ENCODE data around the gene FURIN. TPM values are rescaled to one million over a fixed set of nuclear protein-coding genes. Genes with fewer than 3 reads are reported as not detected.

Gene FURIN
- polyA plus RNA-seq, 1 of the 3 experiments (the other 2 are of a cell fraction): 40.8 TPM

DNA sequence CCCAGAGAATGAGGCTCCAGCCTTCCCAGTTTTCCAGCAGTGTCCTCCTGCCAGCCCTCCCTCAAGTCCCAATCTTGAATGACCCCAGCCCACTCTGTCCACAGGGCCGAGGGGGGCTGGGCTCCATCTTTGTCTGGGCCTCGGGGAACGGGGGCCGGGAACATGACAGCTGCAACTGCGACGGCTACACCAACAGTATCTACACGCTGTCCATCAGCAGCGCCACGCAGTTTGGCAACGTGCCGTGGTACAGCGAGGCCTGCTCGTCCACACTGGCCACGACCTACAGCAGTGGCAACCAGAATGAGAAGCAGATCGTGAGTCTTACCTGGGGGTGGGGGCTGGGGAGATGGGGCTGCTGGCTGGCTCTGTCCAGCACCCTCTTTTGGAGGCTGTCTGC lies 10.3 kb downstream of the FURIN start:
- peaks cover 8% of the 10 kb centered on the region; the same call in 1 of the 2 replicates for H4K20me1 ChIP-seq (ENCODE audit: insufficient read depth)
- H3K9me3 ChIP-seq: no peaks in the 10 kb centered on the region
- DNase-seq: no peak
- no peaks in the 10 kb centered on the region for H3K9me2 ChIP-seq
- 100% methylated on average over 1 of the region's 15 CpGs for WGBS (ENCODE audit: low lambda C conversion rate)
- no peak overlapping the region for H2AFZ ChIP-seq (ENCODE audit: low read depth)
- H3K4me1 ChIP-seq (ENCODE audit: control insufficient read depth in 1 of 2, insufficient read depth in 2 of 2, low read depth in 1 of 2, low read length in 1 of 2): peaks cover 8 to 14% of the 10 kb centered on the region in 2 experiments; a peak in 2 of 4 replicates
- peaks cover 32% of the 10 kb centered on the region for H3K79me2 ChIP-seq (ENCODE audit: insufficient read depth)
- no peak overlapping the region for H3K27ac ChIP-seq (ENCODE audit: low read depth in 2 of 2, low read length in 1 of 2)
- POLR2A ChIA-PET: no interaction called here
- TF ChIP-seq RXRA (IDR thresholded peaks at IDR 0.05; ENCODE audit: borderline replicate concordance, low read depth) (no peak), YY1 (IDR thresholded peaks at IDR 0.05; ENCODE audit: low read depth) (no peak), SIN3A (IDR thresholded peaks at IDR 0.05; ENCODE audit: borderline replicate concordance, low read depth, low read length) (no peak), GABPA (IDR thresholded peaks at IDR 0.05; ENCODE audit: low read depth) (no peak)
- TF ChIP-seq, protein P1, sequence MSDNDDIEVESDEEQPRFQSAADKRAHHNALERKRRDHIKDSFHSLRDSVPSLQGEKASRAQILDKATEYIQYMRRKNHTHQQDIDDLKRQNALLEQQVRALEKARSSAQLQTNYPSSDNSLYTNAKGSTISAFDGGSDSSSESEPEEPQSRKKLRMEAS (IDR thresholded peaks at IDR 0.05; ENCODE audit: low read depth): no peak
- TF ChIP-seq, protein P2, sequence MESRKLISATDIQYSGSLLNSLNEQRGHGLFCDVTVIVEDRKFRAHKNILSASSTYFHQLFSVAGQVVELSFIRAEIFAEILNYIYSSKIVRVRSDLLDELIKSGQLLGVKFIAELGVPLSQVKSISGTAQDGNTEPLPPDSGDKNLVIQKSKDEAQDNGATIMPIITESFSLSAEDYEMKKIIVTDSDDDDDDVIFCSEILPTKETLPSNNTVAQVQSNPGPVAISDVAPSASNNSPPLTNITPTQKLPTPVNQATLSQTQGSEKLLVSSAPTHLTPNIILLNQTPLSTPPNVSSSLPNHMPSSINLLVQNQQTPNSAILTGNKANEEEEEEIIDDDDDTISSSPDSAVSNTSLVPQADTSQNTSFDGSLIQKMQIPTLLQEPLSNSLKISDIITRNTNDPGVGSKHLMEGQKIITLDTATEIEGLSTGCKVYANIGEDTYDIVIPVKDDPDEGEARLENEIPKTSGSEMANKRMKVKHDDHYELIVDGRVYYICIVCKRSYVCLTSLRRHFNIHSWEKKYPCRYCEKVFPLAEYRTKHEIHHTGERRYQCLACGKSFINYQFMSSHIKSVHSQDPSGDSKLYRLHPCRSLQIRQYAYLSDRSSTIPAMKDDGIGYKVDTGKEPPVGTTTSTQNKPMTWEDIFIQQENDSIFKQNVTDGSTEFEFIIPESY (IDR thresholded peaks at IDR 0.05; ENCODE audit: borderline replicate concordance, low read depth): no peak
- CTCF ChIA-PET: no interaction called here
- H3K27me3 ChIP-seq (ENCODE audit: insufficient read depth): no peaks in the 10 kb centered on the region
- H3K9ac ChIP-seq: no peak overlapping the region
- no peak overlapping the region for H3K4me3 ChIP-seq (ENCODE audit: low read depth in 2 of 2, low read length in 1 of 2)
- peaks cover 13 to 62% of the 10 kb centered on the region in 2 experiments for H3K36me3 ChIP-seq (replicated peaks in 1 of 2; ENCODE audit: control insufficient read depth in 1 of 2, insufficient read depth in 2 of 2, low read length in 1 of 2)
- no peak overlapping the region for H3K4me2 ChIP-seq
- peaks cover 7% of the 10 kb centered on the region for H3F3A ChIP-seq (replicated peaks; ENCODE audit: insufficient read depth)

DNA sequence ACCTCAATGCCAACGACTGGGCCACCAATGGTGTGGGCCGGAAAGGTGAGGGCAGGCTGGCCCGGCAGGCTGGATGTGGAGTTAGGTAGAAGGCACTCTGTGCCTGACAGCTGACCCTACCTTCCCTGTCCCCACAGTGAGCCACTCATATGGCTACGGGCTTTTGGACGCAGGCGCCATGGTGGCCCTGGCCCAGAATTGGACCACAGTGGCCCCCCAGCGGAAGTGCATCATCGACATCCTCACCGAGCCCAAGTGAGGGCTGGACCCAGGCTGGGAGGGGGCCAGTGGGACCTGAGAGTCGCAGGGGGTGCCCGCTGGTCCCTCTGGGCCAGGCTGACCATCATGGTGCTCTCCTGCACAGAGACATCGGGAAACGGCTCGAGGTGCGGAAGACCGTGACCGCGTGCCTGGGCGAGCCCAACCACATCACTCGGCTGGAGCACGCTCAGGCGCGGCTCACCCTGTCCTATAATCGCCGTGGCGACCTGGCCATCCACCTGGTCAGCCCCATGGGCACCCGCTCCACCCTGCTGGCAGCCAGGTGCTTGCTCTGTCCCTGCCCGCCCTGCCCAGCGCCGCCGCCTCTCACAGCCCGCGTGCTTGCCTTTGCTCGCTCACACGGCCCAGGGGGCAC lies 11.5 kb downstream of the FURIN start:
- CTCF ChIA-PET: no interaction called here
- POLR2A ChIA-PET: no interaction called here

More for the DNA sequence above, 11.5 kb downstream of the FURIN start:
- H2AFZ ChIP-seq (ENCODE audit: low read depth): no peak overlapping the region
- no peaks in the 10 kb centered on the region for H3K9me2 ChIP-seq
- H3K9ac ChIP-seq: no peak overlapping the region
- no peak overlapping the region for H3K27ac ChIP-seq (ENCODE audit: low read depth in 2 of 2, low read length in 1 of 2)
- no peak overlapping the region for H3K4me2 ChIP-seq
- H3K36me3 ChIP-seq (replicated peaks in 1 of 2; ENCODE audit: control insufficient read depth in 1 of 2, insufficient read depth in 2 of 2, low read length in 1 of 2): peaks cover 13 to 62% of the 10 kb centered on the region in 2 experiments
- TF ChIP-seq SIN3A (IDR thresholded peaks at IDR 0.05; ENCODE audit: borderline replicate concordance, low read depth, low read length): no peak
- no peak for TF ChIP-seq GABPA (IDR thresholded peaks at IDR 0.05; ENCODE audit: low read depth)
- no peak for TF ChIP-seq RAD21 (IDR thresholded peaks at IDR 0.05; ENCODE audit: low read length)
- TF ChIP-seq YY1 (IDR thresholded peaks at IDR 0.05; ENCODE audit: low read depth): no peak
- no peak for TF ChIP-seq GATA2 (CRISPR knock-in tag; IDR thresholded peaks at IDR 0.05)
- TF ChIP-seq, protein P3, sequence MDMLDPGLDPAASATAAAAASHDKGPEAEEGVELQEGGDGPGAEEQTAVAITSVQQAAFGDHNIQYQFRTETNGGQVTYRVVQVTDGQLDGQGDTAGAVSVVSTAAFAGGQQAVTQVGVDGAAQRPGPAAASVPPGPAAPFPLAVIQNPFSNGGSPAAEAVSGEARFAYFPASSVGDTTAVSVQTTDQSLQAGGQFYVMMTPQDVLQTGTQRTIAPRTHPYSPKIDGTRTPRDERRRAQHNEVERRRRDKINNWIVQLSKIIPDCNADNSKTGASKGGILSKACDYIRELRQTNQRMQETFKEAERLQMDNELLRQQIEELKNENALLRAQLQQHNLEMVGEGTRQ (IDR thresholded peaks at IDR 0.05; ENCODE audit: borderline replicate concordance, low read depth, low read length): no peak
- TF ChIP-seq POLR2AphosphoS5 (IDR thresholded peaks at IDR 0.05; ENCODE audit: low read depth, low read length): no peak
- TF ChIP-seq, protein P4, sequence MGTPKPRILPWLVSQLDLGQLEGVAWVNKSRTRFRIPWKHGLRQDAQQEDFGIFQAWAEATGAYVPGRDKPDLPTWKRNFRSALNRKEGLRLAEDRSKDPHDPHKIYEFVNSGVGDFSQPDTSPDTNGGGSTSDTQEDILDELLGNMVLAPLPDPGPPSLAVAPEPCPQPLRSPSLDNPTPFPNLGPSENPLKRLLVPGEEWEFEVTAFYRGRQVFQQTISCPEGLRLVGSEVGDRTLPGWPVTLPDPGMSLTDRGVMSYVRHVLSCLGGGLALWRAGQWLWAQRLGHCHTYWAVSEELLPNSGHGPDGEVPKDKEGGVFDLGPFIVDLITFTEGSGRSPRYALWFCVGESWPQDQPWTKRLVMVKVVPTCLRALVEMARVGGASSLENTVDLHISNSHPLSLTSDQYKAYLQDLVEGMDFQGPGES (IDR thresholded peaks at IDR 0.05; ENCODE audit: low read depth, low read length): no peak
- no peak for TF ChIP-seq RXRA (IDR thresholded peaks at IDR 0.05; ENCODE audit: borderline replicate concordance, low read depth)
- TF ChIP-seq TCF12 (IDR thresholded peaks at IDR 0.05): no peak
- TF ChIP-seq NRF1 (IDR thresholded peaks at IDR 0.05; ENCODE audit: low read depth, low read length): no peak
- TF ChIP-seq, protein P5, sequence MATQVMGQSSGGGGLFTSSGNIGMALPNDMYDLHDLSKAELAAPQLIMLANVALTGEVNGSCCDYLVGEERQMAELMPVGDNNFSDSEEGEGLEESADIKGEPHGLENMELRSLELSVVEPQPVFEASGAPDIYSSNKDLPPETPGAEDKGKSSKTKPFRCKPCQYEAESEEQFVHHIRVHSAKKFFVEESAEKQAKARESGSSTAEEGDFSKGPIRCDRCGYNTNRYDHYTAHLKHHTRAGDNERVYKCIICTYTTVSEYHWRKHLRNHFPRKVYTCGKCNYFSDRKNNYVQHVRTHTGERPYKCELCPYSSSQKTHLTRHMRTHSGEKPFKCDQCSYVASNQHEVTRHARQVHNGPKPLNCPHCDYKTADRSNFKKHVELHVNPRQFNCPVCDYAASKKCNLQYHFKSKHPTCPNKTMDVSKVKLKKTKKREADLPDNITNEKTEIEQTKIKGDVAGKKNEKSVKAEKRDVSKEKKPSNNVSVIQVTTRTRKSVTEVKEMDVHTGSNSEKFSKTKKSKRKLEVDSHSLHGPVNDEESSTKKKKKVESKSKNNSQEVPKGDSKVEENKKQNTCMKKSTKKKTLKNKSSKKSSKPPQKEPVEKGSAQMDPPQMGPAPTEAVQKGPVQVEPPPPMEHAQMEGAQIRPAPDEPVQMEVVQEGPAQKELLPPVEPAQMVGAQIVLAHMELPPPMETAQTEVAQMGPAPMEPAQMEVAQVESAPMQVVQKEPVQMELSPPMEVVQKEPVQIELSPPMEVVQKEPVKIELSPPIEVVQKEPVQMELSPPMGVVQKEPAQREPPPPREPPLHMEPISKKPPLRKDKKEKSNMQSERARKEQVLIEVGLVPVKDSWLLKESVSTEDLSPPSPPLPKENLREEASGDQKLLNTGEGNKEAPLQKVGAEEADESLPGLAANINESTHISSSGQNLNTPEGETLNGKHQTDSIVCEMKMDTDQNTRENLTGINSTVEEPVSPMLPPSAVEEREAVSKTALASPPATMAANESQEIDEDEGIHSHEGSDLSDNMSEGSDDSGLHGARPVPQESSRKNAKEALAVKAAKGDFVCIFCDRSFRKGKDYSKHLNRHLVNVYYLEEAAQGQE (IDR thresholded peaks at IDR 0.05; ENCODE audit: low read depth, low read length): no peak
- TF ChIP-seq, protein P6, sequence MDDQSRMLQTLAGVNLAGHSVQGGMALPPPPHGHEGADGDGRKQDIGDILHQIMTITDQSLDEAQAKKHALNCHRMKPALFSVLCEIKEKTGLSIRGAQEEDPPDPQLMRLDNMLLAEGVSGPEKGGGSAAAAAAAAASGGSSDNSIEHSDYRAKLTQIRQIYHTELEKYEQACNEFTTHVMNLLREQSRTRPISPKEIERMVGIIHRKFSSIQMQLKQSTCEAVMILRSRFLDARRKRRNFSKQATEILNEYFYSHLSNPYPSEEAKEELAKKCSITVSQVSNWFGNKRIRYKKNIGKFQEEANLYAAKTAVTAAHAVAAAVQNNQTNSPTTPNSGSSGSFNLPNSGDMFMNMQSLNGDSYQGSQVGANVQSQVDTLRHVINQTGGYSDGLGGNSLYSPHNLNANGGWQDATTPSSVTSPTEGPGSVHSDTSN (IDR thresholded peaks at IDR 0.05): no peak
- TF ChIP-seq FOXM1 (IDR thresholded peaks at IDR 0.05; ENCODE audit: low read depth): no peak
- TF ChIP-seq TEAD4 (IDR thresholded peaks at IDR 0.05; ENCODE audit: borderline replicate concordance, insufficient read depth): no peak
- H3K79me2 ChIP-seq (ENCODE audit: insufficient read depth): peaks cover 20% of the 10 kb centered on the region
- peaks cover 0 to 14% of the 10 kb centered on the region in 2 experiments; a peak in 1 of 4 replicates for H3K4me1 ChIP-seq (ENCODE audit: control insufficient read depth in 1 of 2, insufficient read depth in 2 of 2, low read depth in 1 of 2, low read length in 1 of 2)
- H3K9me3 ChIP-seq: no peaks in the 10 kb centered on the region
- no peak for DNase-seq
- no peak overlapping the region for H3K4me3 ChIP-seq (ENCODE audit: low read depth in 2 of 2, low read length in 1 of 2)
- no peaks in the 10 kb centered on the region for H4K20me1 ChIP-seq (ENCODE audit: insufficient read depth)
- H3K27me3 ChIP-seq (ENCODE audit: insufficient read depth): no peaks in the 10 kb centered on the region
- 90% methylated on average over 5 of the region's 35 CpGs for WGBS (ENCODE audit: low lambda C conversion rate)
- peaks cover 6% of the 10 kb centered on the region for H3F3A ChIP-seq (replicated peaks; ENCODE audit: insufficient read depth)
